Inferior parietal cortex (tissue), 1 donor: ENCODE data around the gene CSTF2T.
"Not testable (repeated sequence)": the region's sequence is repeated elsewhere in the genome, so short reads cannot be mapped to it uniquely, and the experiment has no call there.

Experiments
- DNase-seq: peaks from one replicate; pipeline ENCODE4 v3.0.0-alpha.2; 2016; ENCODE audit errors: extremely low spot score

The CSTF2T gene

DNA sequence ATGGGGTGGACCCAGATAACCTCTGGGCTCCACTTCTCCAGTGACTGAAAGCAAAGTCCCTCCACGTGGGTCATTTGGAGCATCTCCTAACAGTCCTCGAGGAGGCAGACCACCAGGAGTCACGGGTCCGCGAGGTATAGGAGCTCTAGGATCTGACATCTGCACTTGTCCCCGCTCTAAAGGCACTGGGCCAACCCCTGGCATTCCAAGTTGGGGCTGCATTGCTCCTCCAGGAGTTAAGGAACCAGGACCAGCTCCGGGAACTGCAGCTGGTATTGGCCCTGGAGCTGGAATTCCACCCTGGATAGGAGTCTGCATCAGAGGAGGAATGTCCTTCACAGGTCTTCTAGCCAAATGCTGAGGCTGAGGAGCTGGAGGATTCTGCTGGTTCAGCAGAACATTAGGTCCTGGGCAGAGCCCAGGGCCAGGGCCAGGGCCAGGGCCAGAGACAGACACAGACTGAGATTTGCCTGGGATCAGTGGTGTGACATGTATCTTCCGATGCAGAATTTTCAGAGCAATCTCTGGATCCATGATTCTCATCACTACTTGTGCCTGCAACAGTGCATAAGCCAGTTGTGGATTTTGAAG is 827 bp downstream of the CSTF2T start:
- no peak for DNase-seq

DNA sequence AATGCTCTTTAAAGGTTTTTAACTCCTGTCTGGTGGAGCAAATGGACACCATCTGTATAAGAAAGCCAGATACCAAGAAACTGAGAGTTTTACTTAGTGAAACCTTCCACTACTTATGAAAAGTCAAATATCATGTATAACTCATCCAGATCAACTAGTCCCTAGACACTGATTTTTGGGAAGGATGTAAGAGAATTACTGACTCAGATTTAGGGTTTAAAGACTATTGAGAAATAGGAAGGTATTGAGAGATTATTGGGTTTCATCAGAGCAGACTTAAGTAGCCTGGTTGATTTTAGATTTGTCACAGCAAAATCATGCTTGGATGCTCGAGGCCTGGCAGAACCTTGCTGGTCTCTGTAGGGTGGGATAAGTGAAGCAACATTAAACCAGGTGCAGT is 3.1 kb downstream of the CSTF2T start:
- DNase-seq: no peak

DNA sequence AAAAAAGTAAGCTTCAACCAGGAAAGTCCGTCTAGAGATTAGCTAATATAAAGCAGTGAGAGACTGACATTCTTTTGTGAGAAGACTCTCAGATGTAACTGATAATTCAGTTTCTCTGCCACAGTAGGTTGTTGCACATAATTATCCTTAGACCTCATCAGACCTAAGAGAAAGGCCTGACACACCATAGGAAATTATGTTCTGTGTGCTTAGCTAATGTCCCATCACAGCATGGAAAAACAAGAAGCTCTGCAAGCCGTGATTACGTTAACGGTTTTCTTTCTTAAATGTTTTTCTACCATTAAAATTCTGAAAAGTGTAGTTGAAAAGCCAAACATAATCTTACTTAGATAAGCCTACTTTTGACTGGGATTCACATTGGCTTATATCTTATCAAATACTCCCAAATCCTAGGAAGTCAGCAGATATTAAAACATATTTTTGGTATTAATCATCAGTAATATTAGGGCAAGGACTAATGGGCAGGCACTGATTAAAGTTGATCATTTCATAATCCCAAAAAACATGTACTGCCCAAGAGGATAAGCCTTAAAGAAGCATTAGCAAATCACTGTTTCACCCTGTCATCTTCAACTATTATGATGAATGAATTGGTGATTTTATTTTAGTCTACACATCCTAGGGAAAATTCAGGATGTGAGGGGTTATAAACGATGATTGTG is 5.2 kb downstream of the CSTF2T start:
- DNase-seq: no peak

GRCh38 chr10:51691135-51691534 is 8.3 kb downstream of the CSTF2T start:
- DNase-seq: no peak

GRCh38 chr10:51689536-51689935 is 9.9 kb downstream of the CSTF2T start:
- DNase-seq: no peak

- not testable (repeated sequence) for DNase-seq
Measured at GRCh38 chr10:51688826-51689225, 10.6 kb downstream of the CSTF2T start.

GRCh38 chr10:51687296-51687695 is 12.1 kb downstream of the CSTF2T start:
- no peak for DNase-seq

- no peak for DNase-seq
Measured at GRCh38 chr10:51685768-51686167, 13.6 kb downstream of the CSTF2T start.

DNA sequence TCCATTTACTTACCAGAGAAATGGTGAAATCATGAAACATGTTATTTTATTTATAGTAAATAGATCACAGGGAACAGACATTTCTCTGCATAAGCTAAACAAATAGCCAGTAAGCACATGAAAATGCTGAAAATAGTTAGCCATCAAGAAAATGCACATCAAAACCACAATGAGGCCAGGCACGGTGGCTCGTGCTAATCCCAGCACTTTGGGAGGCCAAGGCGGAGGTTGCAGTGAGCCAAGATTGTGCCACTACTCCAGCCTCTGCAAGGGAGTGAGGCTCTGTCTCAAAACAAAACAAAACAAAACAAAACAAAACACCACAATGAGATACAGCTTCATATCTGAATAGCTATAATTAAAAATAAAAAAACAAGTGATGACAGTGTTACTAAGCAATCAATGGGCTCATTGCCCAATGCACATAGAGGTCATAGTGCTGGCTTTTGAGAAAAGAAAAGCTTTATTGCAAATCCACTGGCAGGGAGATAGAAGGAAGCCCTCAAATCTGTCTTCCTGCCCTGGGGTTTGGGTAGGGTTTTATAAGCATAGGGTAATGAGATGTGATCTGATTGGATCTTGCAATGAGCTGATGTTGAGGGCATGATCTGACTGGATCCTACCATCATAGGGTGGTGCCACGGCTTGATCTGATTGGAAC is 16.2 kb downstream of the CSTF2T start:
- no peak for DNase-seq

DNA sequence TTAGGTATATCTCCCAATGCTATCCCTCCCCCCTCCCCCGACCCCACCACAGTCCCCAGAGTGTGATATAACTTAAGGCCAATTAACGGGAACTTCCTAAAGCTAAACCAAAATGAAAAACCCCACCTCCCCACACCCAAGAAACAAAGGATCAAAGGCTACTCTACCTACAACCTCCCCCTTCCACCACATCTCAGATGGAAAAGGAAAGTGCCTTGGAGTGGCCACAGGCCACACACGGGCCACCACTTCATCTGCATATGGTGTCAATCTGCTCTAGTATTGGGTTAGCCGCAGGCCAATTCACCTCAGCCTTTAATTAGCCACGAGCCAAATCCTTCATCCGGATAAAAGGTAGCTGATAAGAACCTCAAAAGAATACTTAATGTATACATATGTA is 19.6 kb downstream of the CSTF2T start:
- DNase-seq: no peak

DNA sequence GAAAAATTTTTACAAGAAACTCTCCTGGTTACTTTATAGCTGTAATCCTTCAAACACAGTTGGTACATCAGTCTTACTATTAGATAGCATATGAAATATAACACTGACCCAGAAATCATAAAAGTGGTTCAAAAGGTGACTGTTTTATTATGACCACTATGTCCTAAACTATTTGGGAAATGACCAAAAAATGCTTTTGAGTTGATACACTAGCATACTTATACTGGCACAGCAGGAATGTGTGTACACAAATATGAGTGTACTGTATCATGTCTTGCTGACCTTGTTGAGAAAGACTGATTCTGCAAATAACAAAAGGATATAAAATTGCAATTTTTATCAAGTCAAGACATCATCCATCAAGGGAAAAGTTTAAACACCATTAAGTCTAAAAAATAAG is 24.3 kb downstream of the CSTF2T start:
- no peak for DNase-seq

- no peak for DNase-seq
Measured at GRCh38 chr10:51672039-51672535, 27.3 kb downstream of the CSTF2T start.

DNA sequence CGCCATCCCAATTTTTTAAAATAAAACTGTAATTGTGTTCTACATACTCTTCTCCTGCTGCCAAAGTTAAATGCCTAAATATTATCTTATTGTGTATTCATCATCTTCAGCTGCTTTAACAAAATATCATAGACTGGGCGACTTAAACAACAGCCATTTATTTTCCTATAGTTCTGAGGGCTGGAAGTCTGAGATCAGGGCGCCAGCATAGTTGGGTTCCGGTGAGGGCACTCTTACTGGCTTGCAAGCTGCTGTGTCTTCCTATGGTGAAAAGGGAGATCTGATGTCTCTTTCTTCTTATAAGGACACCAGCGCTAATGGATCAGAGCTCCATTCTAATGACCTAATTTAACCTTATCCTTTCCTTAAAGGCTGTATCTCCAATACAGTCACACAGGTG is 30.4 kb downstream of the CSTF2T start:
- DNase-seq: no peak

GRCh38 chr10:51668336-51668689 is 31.1 kb downstream of the CSTF2T start:
- no peak for DNase-seq

DNA sequence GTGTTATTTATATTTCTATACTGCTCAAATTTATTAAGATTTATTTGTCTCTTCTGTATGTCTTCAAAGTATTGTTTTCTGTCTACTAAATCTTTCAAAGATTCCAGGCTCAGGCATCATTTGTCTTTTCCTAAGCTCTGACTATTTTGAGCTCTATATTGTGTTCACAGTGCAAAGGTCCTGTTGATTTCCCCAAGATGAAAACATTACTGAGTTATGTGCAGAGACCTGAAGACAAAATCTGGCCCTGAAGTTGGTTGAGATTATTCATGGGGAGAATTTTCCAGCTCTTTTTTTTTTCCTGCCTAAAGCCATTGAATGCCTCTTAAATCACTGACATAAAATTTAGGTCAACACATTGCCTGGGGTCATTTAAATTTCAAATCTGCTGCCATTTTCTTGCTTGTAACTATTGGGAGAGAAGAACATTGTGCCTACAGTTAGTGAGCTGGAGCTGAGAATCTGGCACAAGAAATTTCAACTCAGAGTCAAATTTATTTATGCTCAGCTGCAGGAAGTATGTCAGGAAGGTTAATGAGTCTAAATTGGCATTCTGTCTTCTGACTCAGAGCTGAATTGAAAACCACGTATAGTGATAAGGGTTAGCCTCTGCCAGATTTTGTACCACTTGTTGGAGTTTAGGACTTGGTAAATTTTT is 31.6 kb downstream of the CSTF2T start:
- no peak for DNase-seq

- no peak for DNase-seq
Measured at GRCh38 chr10:51666456-51666855, 32.9 kb downstream of the CSTF2T start.

DNA sequence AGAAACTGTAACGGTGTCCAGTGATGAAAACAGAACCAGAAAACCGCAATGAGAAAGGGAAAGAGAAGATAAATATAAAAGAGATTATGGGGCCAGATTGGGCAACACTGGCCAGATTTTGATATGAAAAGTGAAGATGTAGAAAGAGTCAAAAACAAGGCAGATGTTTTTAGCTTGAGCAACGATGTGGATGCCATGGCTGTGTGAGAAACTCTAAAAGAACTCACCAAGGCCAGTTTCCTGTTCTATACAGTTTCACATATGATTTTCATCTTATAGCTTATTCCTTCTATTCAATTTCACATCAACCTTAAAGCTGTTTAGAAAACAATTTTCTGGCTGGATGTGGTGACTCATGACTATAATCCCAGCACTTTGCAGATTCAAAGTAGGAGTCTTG is 36.3 kb downstream of the CSTF2T start:
- DNase-seq: no peak

GRCh38 chr10:51659344-51659743 is 40.1 kb downstream of the CSTF2T start:
- DNase-seq: no peak

DNA sequence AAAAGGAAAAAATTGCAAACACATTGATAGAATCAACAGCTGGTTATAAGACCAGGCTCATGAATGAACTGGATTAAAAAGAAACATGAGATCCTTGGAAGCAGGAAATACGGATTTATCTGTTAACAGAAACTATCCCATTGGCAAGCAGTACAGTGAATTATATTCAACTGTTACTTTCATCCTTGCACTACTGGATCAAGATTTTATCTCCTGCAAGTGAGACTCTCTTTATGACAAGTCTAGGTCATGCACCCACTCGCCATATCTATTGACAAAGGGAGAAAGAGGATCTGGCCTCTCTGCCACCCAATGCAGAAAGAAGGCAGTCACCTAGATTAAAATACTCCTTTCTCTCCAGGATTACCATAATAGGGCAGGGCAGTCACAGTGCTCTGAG is 41.4 kb downstream of the CSTF2T start:
- no peak for DNase-seq

- no peak for DNase-seq
Measured at GRCh38 chr10:51656503-51656902, 42.9 kb downstream of the CSTF2T start.

DNA sequence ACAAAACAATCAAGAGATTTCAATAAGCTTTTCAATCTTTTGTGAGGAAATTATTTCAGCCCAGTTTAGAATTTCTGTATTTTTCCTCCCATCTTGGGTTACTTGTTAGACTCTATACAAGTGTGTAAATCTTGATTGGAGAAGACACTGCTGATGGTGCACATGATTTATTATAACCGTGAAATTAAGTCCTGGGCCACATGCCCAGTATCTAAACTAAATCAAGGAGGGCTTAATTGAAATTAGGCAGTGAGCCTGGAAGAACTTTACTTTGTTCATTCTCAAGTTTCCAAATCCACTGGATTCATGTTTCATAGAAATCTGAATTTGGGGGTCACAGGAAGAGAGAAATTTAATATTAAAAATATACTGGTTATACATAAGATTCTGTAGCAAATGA is 44.5 kb downstream of the CSTF2T start:
- no peak for DNase-seq

- DNase-seq: no peak
Measured at GRCh38 chr10:51653025-51653424, 46.4 kb downstream of the CSTF2T start.

DNA sequence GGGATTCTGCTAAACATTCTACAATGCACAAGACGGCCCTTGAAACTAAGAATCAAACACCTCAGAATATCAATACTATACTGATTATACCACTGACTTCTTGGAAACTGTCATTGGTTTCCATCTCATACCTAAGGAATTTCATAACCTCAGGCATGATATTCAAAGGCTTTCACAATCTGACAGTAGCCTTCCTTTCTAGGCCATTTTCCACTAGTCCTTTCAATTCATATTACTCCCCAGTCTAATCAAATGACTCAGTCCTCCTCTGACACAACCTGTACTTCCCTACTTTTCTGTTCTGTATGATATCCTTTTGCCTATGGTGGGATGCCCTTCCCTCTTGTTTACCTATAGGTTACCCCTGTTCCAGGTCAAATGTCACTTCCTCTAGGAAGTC is 48.3 kb downstream of the CSTF2T start:
- DNase-seq: no peak
